ENCODE results near the gene MAGI1. TPM values are rescaled to one million over a fixed set of nuclear protein-coding genes. Genes with fewer than 3 reads are reported as not detected.

Gene MAGI1
- polyA plus RNA-seq, 1 experiment = 14.2 TPM

- ChIA-PET CTCF (interaction anchor here (0.5 to 1.1 kb wide), 2 partner anchors 9 to 64 kb away, joined by 3 to 4 read pairs; no protein-coding TSS in a partner anchor), POLR2A (no interaction called here)
- DNase-seq (ENCODE audit: low read depth, low spot score) = no peak
- Histone ChIP-seq H3K9me3 (ENCODE audit: control insufficient read depth, insufficient read depth, low read length) (no peaks in the 10 kb centered on the region), H3K27me3 (ENCODE audit: control insufficient read depth, insufficient read depth, low read length) (no peaks in the 10 kb centered on the region), H3K27ac (ENCODE audit: low read depth, low read length) (no peak overlapping the region), H3K4me3 (ENCODE audit: low read depth, low read length) (no peak overlapping the region)
- TF ChIP-seq, protein P1, sequence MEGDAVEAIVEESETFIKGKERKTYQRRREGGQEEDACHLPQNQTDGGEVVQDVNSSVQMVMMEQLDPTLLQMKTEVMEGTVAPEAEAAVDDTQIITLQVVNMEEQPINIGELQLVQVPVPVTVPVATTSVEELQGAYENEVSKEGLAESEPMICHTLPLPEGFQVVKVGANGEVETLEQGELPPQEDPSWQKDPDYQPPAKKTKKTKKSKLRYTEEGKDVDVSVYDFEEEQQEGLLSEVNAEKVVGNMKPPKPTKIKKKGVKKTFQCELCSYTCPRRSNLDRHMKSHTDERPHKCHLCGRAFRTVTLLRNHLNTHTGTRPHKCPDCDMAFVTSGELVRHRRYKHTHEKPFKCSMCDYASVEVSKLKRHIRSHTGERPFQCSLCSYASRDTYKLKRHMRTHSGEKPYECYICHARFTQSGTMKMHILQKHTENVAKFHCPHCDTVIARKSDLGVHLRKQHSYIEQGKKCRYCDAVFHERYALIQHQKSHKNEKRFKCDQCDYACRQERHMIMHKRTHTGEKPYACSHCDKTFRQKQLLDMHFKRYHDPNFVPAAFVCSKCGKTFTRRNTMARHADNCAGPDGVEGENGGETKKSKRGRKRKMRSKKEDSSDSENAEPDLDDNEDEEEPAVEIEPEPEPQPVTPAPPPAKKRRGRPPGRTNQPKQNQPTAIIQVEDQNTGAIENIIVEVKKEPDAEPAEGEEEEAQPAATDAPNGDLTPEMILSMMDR (IDR thresholded peaks at IDR 0.05; ENCODE audit: low read depth, low read length) = no peak
These were observed 195.0 kb downstream of the MAGI1 start for GRCh38 chr3:65843732-65844131.

DNA sequence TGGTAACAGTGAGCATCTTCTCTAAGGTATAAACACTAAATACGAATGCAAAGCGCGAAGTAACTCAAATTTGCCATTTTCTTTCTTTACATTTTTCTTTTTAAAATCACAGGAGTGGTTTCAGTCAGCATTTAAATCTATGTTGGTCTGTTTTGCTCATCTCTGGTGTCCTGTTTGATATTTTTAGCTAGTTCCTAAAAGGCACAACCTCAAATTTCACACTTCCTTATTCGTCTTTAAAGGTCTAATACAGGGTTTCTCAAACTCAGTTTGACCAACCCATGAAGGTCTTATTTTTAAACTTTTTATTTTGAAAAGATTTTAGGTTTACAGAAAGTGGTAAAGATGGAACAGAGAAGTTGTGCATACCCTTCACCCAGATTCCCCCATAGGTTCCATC is 201.1 kb downstream of the MAGI1 start:
- ChIA-PET CTCF (no interaction called here), POLR2A (no interaction called here)
- Histone ChIP-seq H3K9me3 (ENCODE audit: control insufficient read depth, insufficient read depth, low read length) (peaks cover 4% of the 10 kb centered on the region), H3K4me3 (ENCODE audit: low read depth, low read length) (no peak overlapping the region), H3K27me3 (ENCODE audit: control insufficient read depth, insufficient read depth, low read length) (no peaks in the 10 kb centered on the region), H3K27ac (ENCODE audit: low read depth, low read length) (no peak overlapping the region)
- TF ChIP-seq, protein P1 (IDR thresholded peaks at IDR 0.05; ENCODE audit: low read depth, low read length) = no peak
- no peak for DNase-seq (ENCODE audit: low read depth, low spot score)

- CTCF ChIA-PET = no interaction called here
- Histone ChIP-seq H3K27ac (ENCODE audit: low read depth, low read length) (no peak overlapping the region), H3K9me3 (ENCODE audit: control insufficient read depth, insufficient read depth, low read length) (peaks cover 4% of the 10 kb centered on the region), H3K27me3 (ENCODE audit: control insufficient read depth, insufficient read depth, low read length) (no peaks in the 10 kb centered on the region), H3K4me3 (ENCODE audit: low read depth, low read length) (no peak overlapping the region)
- TF ChIP-seq, protein P1 (IDR thresholded peaks at IDR 0.05; ENCODE audit: low read depth, low read length) = no peak
- DNase-seq (ENCODE audit: low read depth, low spot score) = no peak
- POLR2A ChIA-PET = no interaction called here
These were observed 202.7 kb downstream of the MAGI1 start for GRCh38 chr3:65836047-65836446.

DNA sequence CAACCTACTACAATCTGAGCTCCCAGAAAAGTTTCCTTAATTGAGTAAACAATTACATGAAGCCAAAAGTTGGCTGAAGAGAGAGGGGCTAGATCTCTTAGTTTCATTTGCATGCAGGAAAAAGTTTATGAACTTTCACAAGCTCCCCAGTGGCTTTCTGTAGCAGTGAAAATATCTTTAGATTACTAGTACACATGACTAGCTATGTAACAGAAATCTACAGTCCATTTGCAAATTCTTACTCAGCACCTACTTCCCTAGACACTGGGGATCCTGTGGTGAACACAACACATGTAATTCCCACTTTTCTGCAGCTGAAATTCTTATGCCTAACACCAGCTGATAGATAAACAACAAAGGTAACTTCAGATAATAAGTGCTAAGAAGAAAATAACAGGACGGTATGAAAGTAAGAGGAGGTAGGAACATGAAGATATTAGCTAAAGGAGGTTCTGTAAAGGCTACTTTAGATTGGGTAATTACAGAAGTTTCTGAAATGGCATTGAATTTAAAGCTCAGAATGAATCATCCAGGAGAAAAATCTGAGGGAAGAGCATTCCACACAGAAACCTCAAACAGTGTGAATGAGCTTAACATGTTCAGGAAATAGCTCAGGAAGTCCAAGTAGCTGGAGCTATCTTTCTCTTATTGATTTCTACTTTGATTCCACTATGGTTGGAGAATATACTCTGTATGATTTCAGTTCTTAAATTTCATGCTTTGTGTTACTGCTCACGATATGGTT is 204.8 kb downstream of the MAGI1 start:
- peak; percentile 34 for DNase-seq (ENCODE audit: low read depth, low spot score)
- peaks cover 4% of the 10 kb centered on the region for H3K9me3 ChIP-seq (ENCODE audit: control insufficient read depth, insufficient read depth, low read length)
- ChIA-PET POLR2A (interaction anchor here (1.1 kb wide), 1 partner anchor 13 kb away, joined by 4 read pairs; no protein-coding TSS in a partner anchor), CTCF (interaction anchor here (0.6 to 1.5 kb wide), 4 partner anchors 10 to 1304 kb away, joined by 3 read pairs; no protein-coding TSS in a partner anchor)
- TF ChIP-seq, protein P1 (IDR thresholded peaks at IDR 0.05; ENCODE audit: low read depth, low read length) = no peak
- peak overlapping the region; percentile 15; the same call in 1 of the 2 replicates for H3K4me3 ChIP-seq (ENCODE audit: low read depth, low read length)
- H3K27me3 ChIP-seq (ENCODE audit: control insufficient read depth, insufficient read depth, low read length) = no peaks in the 10 kb centered on the region
- H3K27ac ChIP-seq (ENCODE audit: low read depth, low read length) = no peak overlapping the region

DNA sequence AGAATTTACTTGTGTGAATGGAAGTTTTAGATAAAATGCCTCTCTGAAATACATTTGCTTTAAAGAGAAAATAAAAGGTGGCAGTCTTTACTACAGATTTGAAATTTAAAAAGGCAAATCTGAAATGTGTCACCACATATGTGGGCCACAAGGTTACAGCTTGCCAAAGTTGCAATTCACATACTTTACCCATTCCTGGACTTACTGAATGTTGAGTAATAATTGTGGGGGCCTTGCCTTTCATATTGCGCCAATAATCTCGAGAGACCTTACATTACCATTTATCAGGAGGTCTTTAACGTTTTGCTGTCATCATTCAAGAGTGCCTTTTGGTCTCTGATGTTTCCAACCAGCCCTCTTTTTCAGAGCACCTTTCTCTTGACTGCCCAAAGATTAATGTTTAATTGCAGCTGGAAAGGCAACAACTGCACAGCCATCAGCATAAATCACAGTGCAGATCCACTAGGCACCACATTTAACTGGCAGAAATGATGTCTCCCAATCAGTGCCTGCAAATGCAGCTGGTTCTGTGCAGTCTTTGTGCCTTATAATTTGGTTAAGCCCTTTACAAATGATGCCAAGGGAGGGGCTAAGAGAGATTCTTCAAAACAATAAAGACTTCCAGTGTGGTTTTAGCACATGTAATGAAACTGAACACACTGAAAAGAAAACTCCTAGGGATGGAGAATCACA is 206.8 kb downstream of the MAGI1 start:
- Histone ChIP-seq H3K27me3 (ENCODE audit: control insufficient read depth, insufficient read depth, low read length) (no peaks in the 10 kb centered on the region), H3K27ac (ENCODE audit: low read depth, low read length) (no peak overlapping the region), H3K4me3 (ENCODE audit: low read depth, low read length) (no peak overlapping the region), H3K9me3 (ENCODE audit: control insufficient read depth, insufficient read depth, low read length) (peaks cover 4% of the 10 kb centered on the region)
- ChIA-PET CTCF (interaction anchor here (0.6 kb wide), 1 partner anchor 193 kb away, joined by 3 read pairs; no protein-coding TSS in a partner anchor), POLR2A (no interaction called here)
- peak; percentile 33 for DNase-seq (ENCODE audit: low read depth, low spot score)
- TF ChIP-seq, protein P1 (IDR thresholded peaks at IDR 0.05; ENCODE audit: low read depth, low read length) = no peak
